Endothelial cell of umbilical vein (primary cell): Measurements from ENCODE around the gene SLC15A1. TPM values are rescaled to one million over a fixed set of nuclear protein-coding genes. Genes with fewer than 3 reads are reported as not detected.

Source experiments
- BruUV-seq: library from RNA; stranded (reverse); fragments of 400-500 nt; replicated peaks from 2 replicates; lab custom pipeline; 2021; lab: Mats Ljungman, UMichigan
- CTCF ChIA-PET: fragments of 300-600, 350-600 bp; sonication (Branson Sonifier 250); formaldehyde crosslinking; loops from one replicate; lab custom pipeline; 2021; ENCODE audit warnings: antibody characterized with exemption, inconsistent platforms; lab: Charles Lee
- POLR2A ChIA-PET: fragments of 300-600, 350-600 bp; sonication (Branson Sonifier 250); formaldehyde crosslinking; loops from one replicate; lab custom pipeline; 2021; ENCODE audit warnings: antibody characterized with exemption, inconsistent platforms; lab: Charles Lee
- DNase-seq: peaks from one replicate; pipeline ENCODE4 v3.0.0-alpha.2; 2011; ENCODE audit warnings: low read depth, low spot score
- FAIRE-seq: peaks from 2 replicates; lab custom pipeline; 2011; peaks lifted over from hg19 to GRCh38; lab: Jason Lieb, UNC
- H2AFZ ChIP-seq: 2 replicates; pipeline ENCODE4 v1.6.0; 2012; ENCODE audit warnings: low read depth, low read length, control low read depth, inconsistent platforms
- H3K27ac ChIP-seq: 2 replicates; pipeline ENCODE4 v1.5.1; 2011; ENCODE audit warnings: low read depth, mild to moderate bottlenecking, control low read depth, low read length, moderate library complexity; ENCODE audit not compliant: insufficient read depth
- H3K27me3 ChIP-seq, 2 experiments: 2 replicates each; pipeline versions ENCODE4 v1.6.0 to v1.6.1; 2011; ENCODE audit warnings: low read length in 2 of 2, mixed read lengths in 1 of 2; ENCODE audit not compliant: control insufficient read depth in 2 of 2, insufficient read depth in 2 of 2
- H3K36me3 ChIP-seq, 2 experiments: 2 replicates in 1 of 2; 3 replicates in 1 of 2; pipeline ENCODE4 v1.5.1; 2011; ENCODE audit warnings: low read length in 2 of 2, mild to moderate bottlenecking in 1 of 2, moderate library complexity in 1 of 2; ENCODE audit not compliant: control insufficient read depth in 2 of 2, insufficient read depth in 2 of 2; ENCODE audit errors: extremely low read depth in 1 of 2
- H3K4me1 ChIP-seq: 3 replicates; pipeline ENCODE4 v1.5.1; 2011; ENCODE audit warnings: mild to moderate bottlenecking, low read length; ENCODE audit not compliant: control insufficient read depth, insufficient read depth; ENCODE audit errors: extremely low read depth
- H3K4me2 ChIP-seq: 2 replicates; pipeline ENCODE4 v1.6.1; 2011; ENCODE audit warnings: low read length, control low read depth, mixed read lengths; ENCODE audit not compliant: insufficient read depth
- H3K4me3 ChIP-seq, 3 experiments: fragments of 200-600 bp in 1 of 3; sonication (generic), shearing (Covaris generic) in 1 of 3; replicated peaks in 1 of 3; 2 replicates each; pipeline ENCODE4 v1.5.1; 2011 to 2016; ENCODE audit warnings: control low read depth in 3 of 3, low read length in 3 of 3, mild to moderate bottlenecking in 2 of 3, inconsistent platforms in 1 of 3, low read depth in 1 of 3, moderate library complexity in 1 of 3; ENCODE audit not compliant: insufficient read depth in 1 of 3
- H3K79me2 ChIP-seq: 2 replicates; pipeline ENCODE4 v1.6.0; 2012; ENCODE audit warnings: low read length, inconsistent platforms; ENCODE audit not compliant: control insufficient read depth, insufficient read depth
- H3K9ac ChIP-seq: replicated peaks from 2 replicates; pipeline ENCODE3; 2011; ENCODE audit warnings: low read length, control low read depth; ENCODE audit not compliant: insufficient read depth; ENCODE audit errors: extremely low read depth
- H3K9me1 ChIP-seq: replicated peaks from 3 replicates; pipeline ENCODE4 v1.6.0; 2011; ENCODE audit warnings: mild to moderate bottlenecking, low read length; ENCODE audit not compliant: control insufficient read depth, insufficient read depth; ENCODE audit errors: extremely low read depth
- H3K9me3 ChIP-seq: replicated peaks from 2 replicates; pipeline ENCODE4 v1.5.1; 2012; ENCODE audit warnings: low read length, inconsistent platforms; ENCODE audit not compliant: control insufficient read depth, insufficient read depth
- H4K20me1 ChIP-seq: replicated peaks from 2 replicates; pipeline ENCODE3; 2011; ENCODE audit warnings: mild to moderate bottlenecking, low read length; ENCODE audit not compliant: control insufficient read depth, insufficient read depth; ENCODE audit errors: extremely low read depth
- EZH2 ChIP-seq: IDR thresholded peaks from 2 replicates; pipeline ENCODE4 v1.6.1; 2012; ENCODE audit warnings: borderline replicate concordance, low read depth, mild to moderate bottlenecking, moderate library complexity, low read length, inconsistent platforms; ENCODE audit not compliant: severe bottlenecking
- FOS ChIP-seq: IDR thresholded peaks from 2 replicates; pipeline ENCODE4 v1.6.1; 2011; ENCODE audit warnings: mild to moderate bottlenecking, low read length, moderate library complexity, borderline replicate concordance; ENCODE audit not compliant: insufficient read depth
- GATA2 ChIP-seq: IDR thresholded peaks from 2 replicates; pipeline ENCODE4 v1.7.0; 2011; ENCODE audit warnings: low read depth, mild to moderate bottlenecking, moderate library complexity, mixed read lengths, low read length; ENCODE audit not compliant: insufficient read length, insufficient read depth
- JUN ChIP-seq: IDR thresholded peaks from 2 replicates; pipeline ENCODE4 v1.6.1; 2011; ENCODE audit warnings: borderline replicate concordance, low read depth; ENCODE audit not compliant: insufficient read length, insufficient read depth
- MYC ChIP-seq: IDR thresholded peaks from one replicate; pipeline ENCODE4 v1.6.1; 2011; ENCODE audit warnings: mild to moderate bottlenecking, low read depth, low read length
- POLR2A ChIP-seq: IDR thresholded peaks from 2 replicates; pipeline ENCODE4 v1.6.1; 2012; ENCODE audit warnings: low read depth, mild to moderate bottlenecking, control low read depth, low read length
- POLR2AphosphoS5 ChIP-seq: IDR thresholded peaks from 2 replicates; pipeline ENCODE4 v1.6.1; 2012; ENCODE audit warnings: low read depth, mild to moderate bottlenecking, control low read depth, low read length, moderate library complexity; ENCODE audit not compliant: insufficient read depth
- dilution Hi-C: fragments of 300-500 bp; cut with MboI; formaldehyde crosslinking; loops from one replicate; pipeline ENCODE4 v1.15.0; 2019; ENCODE audit warnings: low sequenced_read_pairs; ENCODE audit not compliant: extremely low pct_ligation_motif_present
- intact Hi-C: fragments of 100-400 bp; cut with micrococcal nuclease; formaldehyde crosslinking; loops from one replicate; pipeline ENCODE4 v1.10.0; 2022
- polyA plus RNA-seq, 4 experiments: library from polyadenylated mRNA; depleted of rRNA in 3 of 4; stranded (reverse) in 3 of 4; unstranded in 1 of 4; fragments of >200 nt; gene quantifications; 2 replicates each; pipeline versions ENCODE4 v1.2.1 to v1.2.3, GENCODE V29; 2011 to 2012; ENCODE audit warnings: missing spikeins in 1 of 4
- total RNA-seq: library from RNA; stranded (reverse); gene quantifications from 2 replicates; pipeline ENCODE4 v1.2.3, GENCODE V29; 2021
- TF ChIP-seq, protein P1 (sequence below), 2 donors: IDR thresholded peaks; 1 replicate in 1 of 2; 2 replicates in 1 of 2; pipeline ENCODE4 v1.5.1; 2011; ENCODE audit warnings: low read length in 2 of 2, mild to moderate bottlenecking in 2 of 2, moderate library complexity in 2 of 2, control low read depth in 1 of 2, inconsistent platforms in 1 of 2, low read depth in 1 of 2; ENCODE audit not compliant: insufficient read depth in 1 of 2; ENCODE audit errors: extremely low read depth in 1 of 2
- TF ChIP-seq, protein P2 (sequence below): IDR thresholded peaks from 2 replicates; pipeline ENCODE4 v1.6.1; 2011; ENCODE audit not compliant: insufficient read depth, insufficient read length

The SLC15A1 gene
- total and polyA plus RNA-seq, 2 donors (not counting 3 experiments of a cell fraction or from before 2014, with no cell fraction given), result not detected

DNA sequence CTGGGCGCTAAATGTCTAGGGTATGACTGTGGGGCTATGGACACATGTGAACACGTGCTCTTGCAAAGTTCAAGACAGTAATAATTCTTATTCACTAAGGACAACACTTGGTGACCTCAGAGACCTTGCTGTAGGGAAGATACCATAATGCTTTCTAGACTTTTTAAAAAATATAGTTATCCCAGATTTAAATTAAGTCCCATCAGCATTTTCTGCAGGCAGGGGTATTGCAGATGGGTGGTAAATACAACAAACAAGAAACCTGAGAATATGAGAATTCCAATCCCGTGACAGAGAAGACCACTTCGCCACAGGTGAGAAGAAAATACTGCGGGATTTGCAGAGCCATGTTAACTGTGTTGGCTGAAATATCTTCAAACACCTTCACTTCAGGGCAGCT lies 65.2 kb downstream of the SLC15A1 start:
- dilution Hi-C loops, result no loop called here
- TF ChIP-seq EZH2 (no peak), GATA2 (no peak), POLR2AphosphoS5 (no peak), MYC (no peak), JUN (no peak), POLR2A (no peak), FOS (no peak)
- TF ChIP-seq, protein P1, sequence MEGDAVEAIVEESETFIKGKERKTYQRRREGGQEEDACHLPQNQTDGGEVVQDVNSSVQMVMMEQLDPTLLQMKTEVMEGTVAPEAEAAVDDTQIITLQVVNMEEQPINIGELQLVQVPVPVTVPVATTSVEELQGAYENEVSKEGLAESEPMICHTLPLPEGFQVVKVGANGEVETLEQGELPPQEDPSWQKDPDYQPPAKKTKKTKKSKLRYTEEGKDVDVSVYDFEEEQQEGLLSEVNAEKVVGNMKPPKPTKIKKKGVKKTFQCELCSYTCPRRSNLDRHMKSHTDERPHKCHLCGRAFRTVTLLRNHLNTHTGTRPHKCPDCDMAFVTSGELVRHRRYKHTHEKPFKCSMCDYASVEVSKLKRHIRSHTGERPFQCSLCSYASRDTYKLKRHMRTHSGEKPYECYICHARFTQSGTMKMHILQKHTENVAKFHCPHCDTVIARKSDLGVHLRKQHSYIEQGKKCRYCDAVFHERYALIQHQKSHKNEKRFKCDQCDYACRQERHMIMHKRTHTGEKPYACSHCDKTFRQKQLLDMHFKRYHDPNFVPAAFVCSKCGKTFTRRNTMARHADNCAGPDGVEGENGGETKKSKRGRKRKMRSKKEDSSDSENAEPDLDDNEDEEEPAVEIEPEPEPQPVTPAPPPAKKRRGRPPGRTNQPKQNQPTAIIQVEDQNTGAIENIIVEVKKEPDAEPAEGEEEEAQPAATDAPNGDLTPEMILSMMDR (IDR thresholded peaks at IDR 0.05; ENCODE audit: extremely low read depth in 1 of 2, insufficient read depth in 1 of 2, low read depth in 1 of 2, low read length in 2 of 2), result no peak
- TF ChIP-seq, protein P2, sequence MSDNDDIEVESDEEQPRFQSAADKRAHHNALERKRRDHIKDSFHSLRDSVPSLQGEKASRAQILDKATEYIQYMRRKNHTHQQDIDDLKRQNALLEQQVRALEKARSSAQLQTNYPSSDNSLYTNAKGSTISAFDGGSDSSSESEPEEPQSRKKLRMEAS, result no peak
- Histone ChIP-seq H3K4me2 (no peak overlapping the region), H3K9me1 (no peaks in the 10 kb centered on the region), H2AFZ (no peak overlapping the region), H3K27ac (no peak overlapping the region), H3K79me2 (no peaks in the 10 kb centered on the region), H3K4me1 (no peaks in the 10 kb centered on the region), H3K27me3 (peaks cover 6 to 9% of the 10 kb centered on the region in 2 experiments), H3K9me3 (no peaks in the 10 kb centered on the region), H3K36me3 (no peaks in the 10 kb centered on the region), H3K4me3 (no peak overlapping the region), H3K9ac (no peak overlapping the region), H4K20me1 (no peaks in the 10 kb centered on the region)
- ChIA-PET POLR2A (no interaction called here), CTCF (interaction anchor here (1.8 kb wide), 1 partner anchor 14 kb away, joined by 11 read pairs; no protein-coding TSS in a partner anchor)
- no peak for FAIRE-seq
- DNase-seq, result no peak
- intact Hi-C loops, result no loop called here
- BruUV-seq, result no TSS peak
